H1 (cell line): ENCODE data around the gene CNNM2.

Source experiments
- CBX5 ChIP-seq: fragments of 300-800, 300-1000 bp; sonication (generic); IDR thresholded peaks from 2 replicates; pipeline ENCODE4 v1.7.1; 2016; ENCODE audit warnings: antibody characterized with exemption, low read length, low read depth
- CHD1 ChIP-seq: IDR thresholded peaks from 2 replicates; pipeline ENCODE4 v1.6.1; 2012; ENCODE audit warnings: low read depth, low read length, improper control_type of control experiment
- CREB1 ChIP-seq: IDR thresholded peaks from 2 replicates; pipeline ENCODE4 v1.6.1; 2012; ENCODE audit warnings: inconsistent platforms
- EGR1 ChIP-seq: IDR thresholded peaks from 2 replicates; pipeline ENCODE4 v1.6.1; 2011; ENCODE audit warnings: low read depth, low read length, borderline replicate concordance
- EP300 ChIP-seq, 2 experiments: IDR thresholded peaks; 1 replicate in 1 of 2; 2 replicates in 1 of 2; pipeline ENCODE4 v1.6.1; 2011 to 2012; ENCODE audit warnings: low read depth in 2 of 2, low read length in 2 of 2, mild to moderate bottlenecking in 2 of 2, borderline replicate concordance in 1 of 2, inconsistent platforms in 1 of 2, moderate library complexity in 1 of 2
- EZH2 ChIP-seq: fragments of 200-600 bp; sonication (generic); IDR thresholded peaks from 2 replicates; pipeline ENCODE4 v1.7.1; 2012; ENCODE audit warnings: low read depth, mild to moderate bottlenecking, moderate library complexity, low read length, inconsistent platforms; ENCODE audit not compliant: severe bottlenecking
- JUND ChIP-seq: IDR thresholded peaks from 2 replicates; pipeline ENCODE4 v1.6.1; 2011; ENCODE audit warnings: mild to moderate bottlenecking, improper control_type of control experiment, low read length
- POLR2A ChIP-seq, 2 experiments: IDR thresholded peaks; 1 replicate in 1 of 2; 2 replicates in 1 of 2; pipeline ENCODE4 v1.6.1; 2011; ENCODE audit warnings: low read depth in 2 of 2, low read length in 2 of 2, mild to moderate bottlenecking in 2 of 2; ENCODE audit errors: control extremely low read depth in 1 of 2
- POLR2AphosphoS5 ChIP-seq: IDR thresholded peaks from 2 replicates; pipeline ENCODE4 v1.6.1; 2011; ENCODE audit warnings: low read depth, low read length
- SIX5 ChIP-seq: IDR thresholded peaks from 2 replicates; pipeline ENCODE4 v1.6.1; 2011; ENCODE audit warnings: mild to moderate bottlenecking, low read depth, low read length
- TAF1 ChIP-seq: IDR thresholded peaks from 2 replicates; pipeline ENCODE4 v1.6.1; 2011; ENCODE audit warnings: mild to moderate bottlenecking, low read depth, low read length
- YY1 ChIP-seq: IDR thresholded peaks from 2 replicates; pipeline ENCODE4 v1.6.1; 2011; ENCODE audit warnings: low read depth, mild to moderate bottlenecking, low read length
- ZNF274 ChIP-seq: IDR thresholded peaks from 2 replicates; pipeline ENCODE4 v1.7.0; 2012; ENCODE audit warnings: low read length, borderline replicate concordance; ENCODE audit errors: extremely low read depth
- TF ChIP-seq, protein P1 (sequence below), 3 experiments: IDR thresholded peaks; 1 replicate in 2 of 3; 2 replicates in 1 of 3; pipeline versions ENCODE4 v1.5.1 to v1.6.1; 2011; ENCODE audit warnings: low read length in 3 of 3, mild to moderate bottlenecking in 3 of 3, inconsistent platforms in 2 of 3, low read depth in 1 of 3, moderate library complexity in 1 of 3; ENCODE audit not compliant: insufficient read depth in 1 of 3; ENCODE audit errors: control extremely low read depth in 1 of 3

DNA sequence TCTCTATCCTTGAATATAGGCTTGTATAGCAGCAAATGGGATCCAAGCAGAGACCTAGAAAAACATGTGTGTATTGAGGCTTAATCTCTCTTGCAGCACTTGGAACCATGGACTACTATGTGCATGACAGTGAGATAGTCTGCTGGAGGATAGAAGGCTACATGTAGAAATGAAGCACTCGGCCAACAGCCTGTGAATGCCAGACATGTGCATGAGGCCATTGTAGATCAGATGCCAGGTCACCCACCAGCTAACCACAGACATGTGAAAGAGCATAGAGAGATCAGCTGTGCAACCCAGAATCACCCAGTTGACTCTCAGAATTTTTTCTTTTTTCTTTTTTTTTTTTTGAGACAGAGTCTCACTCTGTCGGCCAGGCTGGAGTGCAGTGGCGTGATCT lies 184.1 kb downstream of the CNNM2 start:
- TF ChIP-seq JUND (no peak), YY1 (no peak), SIX5 (no peak), CBX5 (no peak), CHD1 (no peak), POLR2A (IDR thresholded peaks at IDR 0.05; ENCODE audit: control extremely low read depth in 1 of 2, low read depth in 2 of 2, low read length in 2 of 2) (no peak), EZH2 (no peak), EGR1 (no peak), CREB1 (no peak), TAF1 (no peak), EP300 (IDR thresholded peaks at IDR 0.05; ENCODE audit: borderline replicate concordance in 1 of 2, low read depth in 2 of 2, low read length in 2 of 2) (no peak), POLR2AphosphoS5 (no peak), ZNF274 (no peak)
- TF ChIP-seq, protein P1, sequence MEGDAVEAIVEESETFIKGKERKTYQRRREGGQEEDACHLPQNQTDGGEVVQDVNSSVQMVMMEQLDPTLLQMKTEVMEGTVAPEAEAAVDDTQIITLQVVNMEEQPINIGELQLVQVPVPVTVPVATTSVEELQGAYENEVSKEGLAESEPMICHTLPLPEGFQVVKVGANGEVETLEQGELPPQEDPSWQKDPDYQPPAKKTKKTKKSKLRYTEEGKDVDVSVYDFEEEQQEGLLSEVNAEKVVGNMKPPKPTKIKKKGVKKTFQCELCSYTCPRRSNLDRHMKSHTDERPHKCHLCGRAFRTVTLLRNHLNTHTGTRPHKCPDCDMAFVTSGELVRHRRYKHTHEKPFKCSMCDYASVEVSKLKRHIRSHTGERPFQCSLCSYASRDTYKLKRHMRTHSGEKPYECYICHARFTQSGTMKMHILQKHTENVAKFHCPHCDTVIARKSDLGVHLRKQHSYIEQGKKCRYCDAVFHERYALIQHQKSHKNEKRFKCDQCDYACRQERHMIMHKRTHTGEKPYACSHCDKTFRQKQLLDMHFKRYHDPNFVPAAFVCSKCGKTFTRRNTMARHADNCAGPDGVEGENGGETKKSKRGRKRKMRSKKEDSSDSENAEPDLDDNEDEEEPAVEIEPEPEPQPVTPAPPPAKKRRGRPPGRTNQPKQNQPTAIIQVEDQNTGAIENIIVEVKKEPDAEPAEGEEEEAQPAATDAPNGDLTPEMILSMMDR (IDR thresholded peaks at IDR 0.05; ENCODE audit: control extremely low read depth in 1 of 3, insufficient read depth in 1 of 3, low read depth in 1 of 3, low read length in 3 of 3), result no peak
